GM23338 (cell line): ENCODE results near the gene AMOTL1. TPM values are rescaled to one million over a fixed set of nuclear protein-coding genes. Genes with fewer than 3 reads are reported as not detected.

Experiments
- ATAC-seq: fragments of 200-7000 bp; cut with Tn5 transposase; 3 replicates; pipeline ENCODE4 v1.9.1; 2020
- DNase-seq: peaks from one replicate; pipeline ENCODE4 v3.0.0-alpha.2; 2015; ENCODE audit warnings: low spot score
- H2AFZ ChIP-seq: fragments of 200-600 bp; sonication (generic); 2 replicates; pipeline ENCODE4 v1.8.0; 2016; ENCODE audit warnings: antibody characterized with exemption, mild to moderate bottlenecking, moderate library complexity
- H3F3A ChIP-seq: fragments of 200-600 bp; sonication (generic); replicated peaks from 2 replicates; pipeline ENCODE4 v1.8.0; 2017; ENCODE audit warnings: antibody characterized with exemption, mixed run types, low read depth
- H3K27ac ChIP-seq: fragments of 200-600 bp; sonication (generic); 2 replicates; pipeline ENCODE4 v1.6.1; 2016; ENCODE audit warnings: low read depth
- H3K27me3 ChIP-seq: fragments of 200-600 bp; sonication (generic); 2 replicates; pipeline ENCODE4 v1.8.0; 2016; ENCODE audit warnings: mild to moderate bottlenecking, mixed run types, moderate library complexity; ENCODE audit not compliant: insufficient read depth
- H3K36me3 ChIP-seq: fragments of 200-600 bp; sonication (generic); 2 replicates; pipeline ENCODE4 v1.8.0; 2016; ENCODE audit warnings: mild to moderate bottlenecking; ENCODE audit not compliant: insufficient read depth
- H3K4me1 ChIP-seq: fragments of 200-600 bp; sonication (generic); 2 replicates; pipeline ENCODE4 v1.8.0; 2016; ENCODE audit warnings: mild to moderate bottlenecking, moderate library complexity; ENCODE audit not compliant: insufficient read depth
- H3K4me2 ChIP-seq: fragments of 200-600 bp; sonication (generic); 2 replicates; pipeline ENCODE4 v1.7.1; 2017; ENCODE audit warnings: mixed run types
- H3K4me3 ChIP-seq: fragments of 200-600 bp; sonication (generic); 2 replicates; pipeline ENCODE4 v1.6.1; 2016; ENCODE audit warnings: mixed run types
- H3K79me2 ChIP-seq: fragments of 200-600 bp; sonication (generic); replicated peaks from 2 replicates; pipeline ENCODE4 v1.8.0; 2017; ENCODE audit warnings: mild to moderate bottlenecking; ENCODE audit not compliant: insufficient read depth
- H3K9me2 ChIP-seq: fragments of 200-600 bp; sonication (generic); 2 replicates; pipeline ENCODE4 v1.8.0; 2017; ENCODE audit not compliant: insufficient read depth
- H4K20me1 ChIP-seq: fragments of 200-600 bp; sonication (generic); replicated peaks from 2 replicates; pipeline ENCODE4 v1.8.0; 2017; ENCODE audit warnings: mild to moderate bottlenecking; ENCODE audit not compliant: insufficient read depth
- H3K27ac Mint-ChIP-seq: 2 replicates; pipeline ENCODE4 v1.8.0; 2020; ENCODE audit warnings: inconsistent platforms, mild to moderate bottlenecking, moderate library complexity, mixed read lengths
- H3K27me3 Mint-ChIP-seq: 3 replicates; pipeline ENCODE4 v1.8.0; 2022; ENCODE audit warnings: low read depth, mild to moderate bottlenecking, moderate library complexity, mixed read lengths, inconsistent platforms; ENCODE audit not compliant: insufficient read depth, poor library complexity
- H3K36me3 Mint-ChIP-seq: 3 replicates; pipeline ENCODE4 v1.8.0; 2021; ENCODE audit warnings: low read depth, mild to moderate bottlenecking, inconsistent platforms, moderate library complexity, mixed read lengths
- H3K4me1 Mint-ChIP-seq: 3 replicates; pipeline ENCODE4 v1.8.0; 2020; ENCODE audit warnings: mild to moderate bottlenecking, inconsistent platforms, mixed read lengths
- H3K4me3 Mint-ChIP-seq: 3 replicates; pipeline ENCODE4 v1.8.0; 2021; ENCODE audit warnings: moderate library complexity, mild to moderate bottlenecking, inconsistent platforms, mixed read lengths
- H3K9me3 Mint-ChIP-seq: 3 replicates; pipeline ENCODE4 v1.8.0; 2020; ENCODE audit warnings: moderate library complexity, mild to moderate bottlenecking, inconsistent platforms, mixed read lengths
- CREB1 ChIP-seq: fragments of 250-450 bp; sonication (Bioruptor Pico); IDR thresholded peaks from 2 replicates; pipeline ENCODE4 v1.5.0; 2020; ENCODE audit warnings: low read depth, mild to moderate bottlenecking, moderate library complexity
- ETS1 ChIP-seq: IDR thresholded peaks from 2 replicates; pipeline ENCODE4 v1.6.1; 2016; ENCODE audit warnings: antibody characterized with exemption
- EZH2 ChIP-seq: fragments of 200-600 bp; sonication (generic); IDR thresholded peaks from one replicate; pipeline ENCODE4 v1.8.0; 2017; ENCODE audit warnings: antibody characterized with exemption, mild to moderate bottlenecking, low read depth; ENCODE audit not compliant: unreplicated experiment
- EZH2phosphoT487 ChIP-seq: fragments of 200-600 bp; sonication (generic); IDR thresholded peaks from one replicate; pipeline ENCODE4 v1.8.1; 2018; ENCODE audit warnings: antibody characterized with exemption; ENCODE audit not compliant: unreplicated experiment
- JUNB ChIP-seq: IDR thresholded peaks from one replicate; pipeline ENCODE4 v1.6.1; 2016; ENCODE audit warnings: antibody characterized with exemption; ENCODE audit not compliant: unreplicated experiment
- NANOG ChIP-seq: IDR thresholded peaks from 2 replicates; pipeline ENCODE4 v1.6.1; 2016; ENCODE audit warnings: antibody characterized with exemption, borderline replicate concordance
- POLR2AphosphoS5 ChIP-seq: IDR thresholded peaks from 2 replicates; pipeline ENCODE4 v1.6.1; 2016; ENCODE audit warnings: antibody characterized with exemption, low read depth
- REST ChIP-seq: IDR thresholded peaks from one replicate; pipeline ENCODE4 v1.6.1; 2018; ENCODE audit warnings: antibody characterized with exemption; ENCODE audit not compliant: unreplicated experiment
- STAT1 ChIP-seq: IDR thresholded peaks from one replicate; pipeline ENCODE4 v1.6.1; 2016; ENCODE audit warnings: antibody characterized with exemption; ENCODE audit not compliant: unreplicated experiment
- ZNF114 ChIP-seq: fragments of 250-450 bp; sonication (Bioruptor Pico); IDR thresholded peaks from 2 replicates; pipeline ENCODE4 v1.5.0; 2020; ENCODE audit warnings: mild to moderate bottlenecking, moderate library complexity
- ZNF331 ChIP-seq: fragments of 250-450 bp; sonication (Bioruptor Pico); IDR thresholded peaks from 2 replicates; pipeline ENCODE4 v1.5.0; 2020; ENCODE audit warnings: low read depth, mild to moderate bottlenecking, moderate library complexity
- ZNF462 ChIP-seq: fragments of 250-450 bp; sonication (Bioruptor Pico); IDR thresholded peaks from 2 replicates; pipeline ENCODE4 v1.5.0; 2020; ENCODE audit warnings: mild to moderate bottlenecking, moderate library complexity
- polyA plus RNA-seq: library from polyadenylated mRNA; unstranded; fragments of >200 nt; fragmentation: Nextera tagmentation; extraction: Ambion mirVana; gene quantifications from 2 replicates; pipeline ENCODE4 v1.2.1, GENCODE V29; 2016
- total RNA-seq: library from RNA; depleted of rRNA; stranded (reverse); fragments of >200 nt; shearing (Covaris generic); gene quantifications from 2 replicates; pipeline ENCODE4 v1.2.3, GENCODE V29; 2014

The AMOTL1 gene
- total and polyA plus RNA-seq, 2 experiments from 2014 or later, result 4.3 to 18.7 TPM

GRCh38 chr11:94771390-94771789 is 3.2 kb downstream of the AMOTL1 start (continued):
- TF ChIP-seq ZNF114 (no peak), ZNF331 (CRISPR knock-in tag) (no peak), EZH2phosphoT487 (no peak), POLR2AphosphoS5 (no peak), STAT1 (no peak), REST (no peak), NANOG (no peak), ETS1 (no peak), EZH2 (no peak)

GRCh38 chr11:94771951-94772350 is 3.8 kb downstream of the AMOTL1 start:
- Mint-ChIP-seq H3K4me1 (peaks cover 43% of the 10 kb centered on the region), H3K4me3 (no peak overlapping the region), H3K27me3 (peaks cover 20% of the 10 kb centered on the region)
- TF ChIP-seq EZH2 (no peak), STAT1 (no peak), ZNF462 (CRISPR knock-in tag) (no peak), ZNF331 (CRISPR knock-in tag) (no peak), NANOG (no peak), EZH2phosphoT487 (no peak), CREB1 (no peak), ZNF114 (no peak), ETS1 (no peak), JUNB (no peak)

More at GRCh38 chr11:94771951-94772350, 3.8 kb downstream of the AMOTL1 start:
- Histone ChIP-seq H3K9me2 (peaks cover 11% of the 10 kb centered on the region), H2AFZ (no peak overlapping the region), H3K36me3 (no peaks in the 10 kb centered on the region), H3K27ac (no peak overlapping the region), H3K27me3 (peaks cover 37% of the 10 kb centered on the region), H3K79me2 (peaks cover 82% of the 10 kb centered on the region), H3F3A (no peaks in the 10 kb centered on the region; the same call in 1 of the 2 replicates), H3K4me2 (no peak overlapping the region), H3K4me3 (no peak overlapping the region), H4K20me1 (peaks cover 18% of the 10 kb centered on the region), H3K4me1 (peaks cover 45% of the 10 kb centered on the region)
- no peak for ATAC-seq
- DNase-seq, result no peak
- Mint-ChIP-seq H3K27ac (no peak overlapping the region), H3K9me3 (peaks cover 8% of the 10 kb centered on the region; the same call in 2 of the 3 replicates), H3K36me3 (peaks cover 4% of the 10 kb centered on the region; the same call in 2 of the 3 replicates)
